GM18508 (cell line): ENCODE results near the gene KCNA2.

Source experiments
- ATAC-seq: cut with Tn5 transposase; IDR thresholded peaks from one replicate; pipeline ENCODE4 v1.9.1; 2021; ENCODE audit warnings: moderate number of reproducible peaks; ENCODE audit not compliant: insufficient read depth, unreplicated experiment

KCNA2 gene

GRCh38 chr1:110576441-110576840 lies 29.7 kb downstream of the KCNA2 start:
- no peak for ATAC-seq

- no peak for ATAC-seq
Measured at GRCh38 chr1:110573314-110573713, 32.8 kb downstream of the KCNA2 start.

DNA sequence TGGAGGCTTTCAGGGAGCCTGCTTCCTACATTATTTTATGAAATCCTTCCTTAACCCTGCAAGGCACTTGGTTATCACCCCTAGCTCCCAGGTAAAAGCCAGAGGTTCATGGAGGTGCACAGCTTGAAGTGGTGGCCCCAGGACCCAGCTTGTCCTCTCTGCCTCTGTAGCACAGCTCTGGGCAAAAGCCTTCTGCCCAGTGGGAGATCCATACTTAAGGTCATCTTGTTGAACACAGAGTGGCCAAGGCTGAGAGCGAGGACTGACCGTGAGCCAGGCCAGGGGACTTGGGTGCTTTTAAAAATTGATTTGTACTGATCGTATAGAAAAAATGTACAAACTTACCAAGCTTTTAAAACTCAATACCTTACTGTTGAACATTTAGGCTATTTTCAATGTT lies 33.4 kb downstream of the KCNA2 start:
- ATAC-seq: no peak

GRCh38 chr1:110570901-110571300 lies 35.3 kb downstream of the KCNA2 start:
- no peak for ATAC-seq

DNA sequence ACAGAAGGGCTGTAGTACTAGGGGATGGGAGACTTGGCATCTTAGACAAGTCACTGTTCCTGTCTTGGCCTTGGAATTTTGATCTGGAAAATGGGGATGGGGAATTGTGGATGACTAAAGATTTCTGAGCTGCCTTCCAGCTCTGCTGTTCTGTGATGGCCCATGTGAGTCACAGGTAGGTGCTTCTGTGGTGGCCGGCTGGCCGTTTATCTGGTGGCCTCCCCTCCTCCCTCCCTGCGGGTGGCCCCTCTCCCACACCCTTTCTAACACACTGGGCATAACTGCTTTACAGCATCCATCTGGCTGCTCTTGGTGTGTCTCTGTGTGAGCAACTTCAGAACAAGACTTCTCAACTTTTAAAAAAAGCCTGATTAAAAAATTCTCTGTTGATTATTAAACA lies 35.9 kb downstream of the KCNA2 start:
- ATAC-seq: no peak

GRCh38 chr1:110566836-110567235 lies 39.3 kb downstream of the KCNA2 start:
- no peak for ATAC-seq

DNA sequence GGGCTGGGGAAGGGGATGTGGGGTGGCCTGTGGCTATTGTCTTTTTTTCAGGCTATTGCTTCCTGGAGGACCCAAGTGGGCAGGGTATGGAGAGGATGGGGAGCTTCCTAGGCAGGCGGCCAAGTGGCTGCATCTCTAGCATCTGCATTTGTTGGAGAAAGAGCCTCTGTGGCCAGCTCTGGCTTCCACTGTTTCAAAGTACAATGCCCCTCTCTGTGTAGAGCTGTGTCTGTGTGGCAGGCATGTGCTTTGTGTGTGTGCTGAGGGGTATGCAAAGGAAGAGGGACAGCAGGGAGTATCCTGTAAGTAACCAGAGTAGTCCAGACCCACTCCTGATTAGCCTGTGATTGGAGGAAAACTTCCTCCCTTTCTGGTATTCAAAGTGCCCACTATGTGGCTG lies 40.6 kb downstream of the KCNA2 start:
- ATAC-seq: no peak

DNA sequence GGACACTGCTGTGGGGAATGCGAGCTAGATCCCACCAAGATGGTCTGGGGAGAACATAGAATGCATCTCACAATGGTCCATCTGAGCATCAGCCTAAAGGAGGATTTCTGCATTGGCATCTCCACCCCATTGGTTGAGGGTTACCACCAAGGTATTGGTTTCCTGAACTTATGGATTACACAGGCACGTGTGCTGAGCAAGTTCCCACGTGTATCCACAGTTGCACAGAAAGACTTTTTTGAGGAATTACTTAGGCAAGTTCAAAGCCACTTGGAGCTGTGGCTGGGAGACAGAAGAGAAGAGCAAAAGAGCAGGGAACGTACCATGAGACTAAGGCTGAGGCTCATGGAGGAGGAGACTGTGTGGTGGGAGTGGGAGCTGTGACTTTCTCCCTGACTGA lies 43.1 kb downstream of the KCNA2 start:
- ATAC-seq: no peak

GRCh38 chr1:110561596-110561995 lies 44.6 kb downstream of the KCNA2 start:
- no peak for ATAC-seq

DNA sequence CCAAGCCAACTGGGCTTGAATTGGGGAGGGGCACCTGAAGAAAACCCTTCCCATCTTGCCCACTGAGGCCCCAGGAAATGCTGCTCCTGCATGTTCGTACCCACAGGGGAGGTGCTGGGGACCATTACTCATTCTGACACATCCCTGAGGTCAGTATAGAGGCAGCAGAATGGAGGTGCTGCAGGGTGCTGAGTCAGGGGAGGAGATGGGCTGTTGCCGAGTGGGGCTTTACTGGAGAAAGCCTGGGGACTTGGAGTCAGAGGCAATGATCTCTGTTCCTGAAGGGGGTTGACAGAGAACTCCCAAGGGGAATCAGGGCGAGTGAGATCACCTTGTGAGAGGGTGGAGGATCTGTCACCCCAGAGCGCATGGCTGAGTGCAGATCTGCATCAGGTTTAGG lies 47.0 kb downstream of the KCNA2 start:
- no peak for ATAC-seq

DNA sequence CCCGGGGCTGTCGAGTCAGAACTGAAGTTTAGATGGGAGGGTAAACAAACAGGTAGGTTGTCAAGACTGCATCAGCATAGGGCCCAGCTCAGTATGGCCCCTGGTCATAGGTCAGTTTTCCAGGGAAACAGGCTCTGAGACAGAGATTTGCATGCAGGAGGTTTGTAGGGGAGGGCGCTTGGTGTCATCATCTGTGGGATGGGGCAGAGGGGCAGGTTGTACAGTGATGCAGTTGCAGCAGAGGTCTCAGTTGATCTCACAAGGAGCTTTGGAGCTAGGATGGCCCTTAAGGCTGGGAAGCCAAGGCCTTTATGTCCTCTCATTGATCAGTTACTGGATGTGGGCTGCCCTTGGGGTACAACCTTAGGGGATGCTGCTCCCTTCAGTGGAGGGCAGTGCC lies 48.7 kb downstream of the KCNA2 start:
- ATAC-seq: no peak

GRCh38 chr1:110556471-110556807 lies 49.7 kb downstream of the KCNA2 start:
- ATAC-seq: no peak

- no peak for ATAC-seq
Measured at GRCh38 chr1:110555807-110556470, 50.2 kb downstream of the KCNA2 start.

DNA sequence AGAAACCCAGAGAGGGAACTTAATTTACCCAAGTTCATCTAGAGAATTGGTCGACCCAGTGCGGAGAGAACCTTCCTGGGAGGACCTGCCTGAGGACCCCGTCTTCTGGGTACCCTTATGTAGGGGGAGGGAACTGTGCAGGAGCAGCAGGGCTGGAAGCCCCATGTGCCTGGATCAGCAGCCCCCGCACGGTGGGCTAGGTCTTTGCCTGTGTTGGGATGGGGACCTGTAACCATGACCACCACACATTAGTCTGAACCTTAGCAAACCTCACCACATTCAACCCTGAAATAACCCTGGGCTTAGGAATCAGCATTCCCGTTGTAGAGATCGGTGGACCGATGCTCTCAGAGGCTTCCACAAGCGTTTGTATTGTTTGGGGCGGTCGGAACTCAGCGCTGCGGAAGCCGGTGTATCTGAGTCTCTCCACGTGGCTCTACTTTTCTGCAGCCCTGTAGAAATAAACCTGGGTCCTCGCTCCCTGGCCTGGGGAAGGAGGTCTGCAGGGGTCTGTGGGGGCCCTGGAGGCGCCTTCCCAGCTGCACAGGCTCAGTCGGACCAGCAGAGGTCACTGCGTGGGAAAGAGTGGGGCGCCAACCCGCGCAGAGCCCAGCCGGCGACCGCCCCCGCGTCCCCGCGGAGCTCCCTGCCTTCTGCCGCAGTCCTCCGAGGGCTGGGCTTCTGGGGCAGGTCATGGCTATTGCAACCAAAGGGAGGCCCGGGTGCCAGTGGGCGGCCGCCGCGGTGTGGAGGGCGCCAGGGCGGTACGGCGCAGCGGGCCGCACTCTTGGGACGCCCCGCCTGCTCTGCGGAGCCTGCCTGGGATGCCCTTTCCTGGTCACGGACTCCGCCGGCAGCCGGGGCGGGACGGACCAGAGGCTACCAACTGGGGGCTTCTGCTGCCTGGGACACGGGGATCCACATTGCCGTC lies 51.0 kb downstream of the KCNA2 start:
- ATAC-seq: no peak

GRCh38 chr1:110551278-110551809 lies 54.8 kb downstream of the KCNA2 start:
- ATAC-seq: no peak

GRCh38 chr1:110549831-110550230 lies 56.3 kb downstream of the KCNA2 start:
- no peak for ATAC-seq

- ATAC-seq: no peak
Measured at GRCh38 chr1:110548381-110548780, 57.8 kb downstream of the KCNA2 start.

DNA sequence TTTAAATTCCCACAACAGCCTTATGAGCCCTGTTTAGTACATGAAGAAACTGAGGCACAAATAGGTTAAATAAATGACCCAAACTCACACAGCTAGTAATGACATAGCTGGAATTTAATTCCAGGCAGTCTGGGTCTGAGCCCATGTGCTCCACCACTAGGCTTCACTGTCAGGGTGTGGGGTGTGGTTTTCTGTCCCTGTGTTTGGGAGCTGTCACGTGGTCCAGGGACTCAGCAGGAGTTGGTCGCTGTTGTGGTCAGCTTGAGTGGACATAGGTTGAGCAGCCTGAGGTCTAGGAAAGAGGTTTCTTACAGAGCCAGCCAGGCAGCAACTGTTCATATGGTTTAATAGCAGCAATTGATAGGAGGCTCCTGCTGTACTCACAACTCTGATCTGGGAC lies 59.1 kb downstream of the KCNA2 start:
- no peak for ATAC-seq

DNA sequence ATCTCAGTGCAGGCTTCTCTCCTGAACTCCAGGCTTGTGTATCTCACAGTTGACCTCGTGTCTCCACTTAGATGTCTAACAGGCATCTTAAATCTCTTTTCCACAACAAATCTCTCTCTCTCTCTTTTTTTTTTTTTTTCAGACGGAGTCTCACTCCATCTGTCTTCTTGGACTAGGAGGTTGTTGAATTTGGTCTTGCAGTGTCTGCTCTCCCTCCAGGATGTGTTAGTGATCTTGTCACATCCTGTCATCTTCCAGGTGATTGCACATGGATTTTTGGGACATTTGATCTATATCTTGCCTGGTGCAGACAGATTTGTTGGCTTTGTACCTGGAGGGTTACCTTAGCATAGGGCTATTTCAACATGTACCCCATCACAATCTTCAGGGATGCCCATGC lies 60.7 kb downstream of the KCNA2 start:
- no peak for ATAC-seq

GRCh38 chr1:110544753-110545152 lies 61.4 kb downstream of the KCNA2 start:
- no peak for ATAC-seq
